GM21515 (cell line): Measurements from ENCODE around the gene P2RX6.

Experiments used
- ATAC-seq: cut with Tn5 transposase; IDR thresholded peaks from one replicate; pipeline ENCODE4 v1.9.1; 2021; ENCODE audit not compliant: unreplicated experiment

P2RX6 gene

GRCh38 chr22:21012446-21013407, 2.2 kb upstream of the P2RX6 start:
- no peak for ATAC-seq

- ATAC-seq = no peak
Measured at GRCh38 chr22:21013657-21014201, 1.2 kb upstream of the P2RX6 start.

- peak; percentile 78 for ATAC-seq
Measured at GRCh38 chr22:21014202-21014725, 701 bp upstream of the P2RX6 start.

DNA sequence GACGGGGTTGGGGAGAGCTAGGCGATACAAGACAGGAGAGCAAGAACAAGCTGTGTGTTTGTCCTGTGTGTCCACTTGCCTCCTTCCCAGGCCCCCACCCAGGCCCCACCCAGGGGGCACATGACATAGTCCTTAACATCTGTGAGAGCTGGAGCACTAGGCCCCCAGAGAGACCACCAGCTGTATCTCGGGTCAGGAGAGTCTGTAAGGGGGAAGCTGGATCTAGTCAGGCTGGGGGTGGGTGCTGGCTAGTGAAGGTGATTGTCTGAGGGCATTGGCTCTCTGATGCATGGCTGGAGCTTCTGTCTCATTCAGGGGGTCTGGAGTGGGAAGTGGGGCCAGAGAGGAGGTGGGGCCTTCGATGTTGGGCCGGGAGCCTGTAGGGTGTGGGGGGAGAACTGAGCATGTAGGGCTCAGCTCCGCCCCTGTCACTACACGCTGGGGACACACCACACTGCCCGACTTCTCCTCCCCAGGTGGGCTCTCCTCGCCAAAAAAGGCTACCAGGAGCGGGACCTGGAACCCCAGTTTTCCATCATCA, 571 bp downstream of the P2RX6 start:
- ATAC-seq = no peak

- no peak for ATAC-seq
Measured at GRCh38 chr22:21016644-21017420, 1.9 kb downstream of the P2RX6 start.

GRCh38 chr22:21018314-21018713, 3.3 kb downstream of the P2RX6 start:
- ATAC-seq = no peak

DNA sequence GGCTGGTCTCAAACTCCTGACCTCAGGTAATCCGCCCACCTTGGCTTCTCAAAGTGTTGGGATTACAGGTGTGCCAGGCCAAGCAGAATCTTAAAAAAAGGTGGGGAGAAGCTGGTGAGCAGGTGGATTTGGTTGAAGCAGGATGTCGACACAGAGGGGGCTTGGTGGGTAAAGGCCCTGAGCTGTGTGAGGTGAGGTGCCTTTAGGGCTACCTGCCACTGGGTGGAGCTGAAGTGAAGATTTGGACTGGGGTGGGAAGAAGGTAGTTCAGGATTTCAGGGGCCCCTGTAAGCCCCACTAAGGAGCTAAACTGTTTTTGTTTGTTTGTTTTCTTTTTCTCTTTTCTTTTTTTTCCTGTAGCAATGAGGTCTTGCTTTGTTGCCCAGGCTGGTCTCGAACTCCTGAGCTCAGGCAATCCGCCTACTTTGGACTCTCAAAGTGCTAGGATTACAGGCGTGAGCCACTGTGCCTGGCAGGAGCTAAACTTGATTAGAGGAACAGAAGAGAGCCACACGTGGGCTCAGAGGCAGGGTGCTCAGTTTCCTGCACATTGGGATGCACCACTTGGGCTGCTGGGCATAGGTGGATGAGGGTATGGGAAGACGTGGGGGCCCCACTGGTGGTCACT, 6.0 kb downstream of the P2RX6 start:
- no peak for ATAC-seq

- ATAC-seq = no peak
Measured at GRCh38 chr22:21022507-21022906, 7.5 kb downstream of the P2RX6 start.

- no peak for ATAC-seq
Measured at GRCh38 chr22:21022955-21023614, 8.1 kb downstream of the P2RX6 start.

GRCh38 chr22:21025266-21025665, 10.3 kb downstream of the P2RX6 start:
- ATAC-seq = no peak

DNA sequence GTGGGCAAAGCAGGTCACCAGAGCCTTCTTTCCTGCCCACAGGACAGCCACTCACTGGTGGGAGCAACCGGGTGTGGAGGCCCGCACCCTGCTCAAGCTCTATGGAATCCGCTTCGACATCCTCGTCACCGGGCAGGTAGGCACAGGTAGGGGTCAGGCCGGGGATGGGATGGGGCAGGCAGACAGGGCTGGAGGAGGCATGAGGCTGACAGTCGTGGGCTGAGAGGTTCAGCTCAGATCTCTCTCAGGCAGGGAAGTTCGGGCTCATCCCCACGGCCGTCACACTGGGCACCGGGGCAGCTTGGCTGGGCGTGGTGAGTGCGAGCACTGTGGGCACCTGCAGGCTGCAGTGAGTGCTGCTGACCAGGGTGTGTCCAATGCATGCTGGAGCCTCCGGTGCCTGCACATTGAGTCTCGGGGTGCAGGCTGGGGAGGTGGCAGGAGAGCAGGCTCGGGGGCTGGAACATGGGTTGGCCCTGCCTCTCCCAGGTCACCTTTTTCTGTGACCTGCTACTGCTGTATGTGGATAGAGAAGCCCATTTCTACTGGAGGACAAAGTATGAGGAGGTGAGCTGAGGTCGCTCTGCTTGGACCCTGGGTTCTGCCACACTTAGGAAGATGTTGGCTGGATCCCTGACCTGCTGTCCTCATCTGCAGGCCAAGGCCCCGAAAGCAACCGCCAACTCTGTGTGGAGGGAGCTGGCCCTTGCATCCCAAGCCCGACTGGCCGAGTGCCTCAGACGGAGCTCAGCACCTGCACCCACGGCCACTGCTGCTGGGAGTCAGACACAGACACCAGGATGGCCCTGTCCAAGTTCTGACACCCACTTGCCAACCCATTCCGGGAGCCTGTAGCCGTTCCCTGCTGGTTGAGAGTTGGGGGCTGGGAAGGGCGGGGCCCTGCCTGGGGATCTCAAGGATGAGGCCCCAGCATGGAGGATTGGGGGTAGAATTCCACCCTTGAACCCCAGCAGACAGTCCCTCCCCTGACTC, 11.1 kb downstream of the P2RX6 start:
- ATAC-seq = no peak

GRCh38 chr22:21026783-21027692, 12.1 kb downstream of the P2RX6 start:
- no peak for ATAC-seq

- ATAC-seq = no peak
Measured at GRCh38 chr22:21028277-21029251, 13.6 kb downstream of the P2RX6 start.

GRCh38 chr22:21029486-21030025, 14.6 kb downstream of the P2RX6 start:
- ATAC-seq = no peak

DNA sequence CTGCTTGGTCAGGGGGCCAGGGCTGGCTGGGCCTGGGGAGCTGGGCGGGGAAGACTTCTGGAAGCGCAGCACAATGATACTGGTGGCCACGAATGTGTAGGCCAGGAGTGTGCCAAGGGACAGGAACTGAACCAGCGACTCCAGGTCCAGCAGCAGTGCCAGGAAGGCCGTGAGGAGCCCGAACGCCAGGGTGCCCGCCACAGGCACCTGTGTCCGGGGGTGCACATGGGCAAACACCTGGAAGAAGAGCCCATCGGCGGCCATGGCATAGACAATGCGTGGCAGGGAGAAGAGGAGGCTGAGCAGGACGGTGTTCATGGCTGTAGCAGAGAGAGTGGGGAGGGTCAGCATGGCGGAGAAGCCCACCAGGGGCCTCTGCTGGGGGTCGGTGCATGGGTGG, 15.1 kb downstream of the P2RX6 start:
- no peak for ATAC-seq
